GM23248 (cell line): Measurements from ENCODE around the gene PTPN23.

Source experiments
- EZH2 ChIP-seq: fragments of 200-600 bp; sonication (generic); IDR thresholded peaks from 2 replicates; pipeline ENCODE4 v1.6.1; 2018; ENCODE audit warnings: antibody characterized with exemption, mild to moderate bottlenecking; ENCODE audit not compliant: insufficient read depth, poor library complexity, severe bottlenecking
- EZH2phosphoT487 ChIP-seq: fragments of 200-600 bp; sonication (generic); IDR thresholded peaks from 2 replicates; pipeline ENCODE4 v1.6.1; 2018; ENCODE audit warnings: antibody characterized with exemption, moderate library complexity, mild to moderate bottlenecking, low read depth; ENCODE audit not compliant: insufficient read depth

- TF ChIP-seq EZH2phosphoT487 (no peak), EZH2 (no peak)
Observed at GRCh38 chr3:47409284-47409683, 28.5 kb downstream of the PTPN23 start.
